MM.1S (cell line): ENCODE results near the gene WDFY2.

Experiments used
- DNase-seq: peaks from one replicate; pipeline ENCODE4 v3.0.0-alpha.2; 2015
- H2AFZ ChIP-seq: fragments of 300-600 bp; sonication (generic); 2 replicates; pipeline ENCODE4 v1.6.0; 2016; ENCODE audit warnings: antibody characterized with exemption, low read length
- H3F3A ChIP-seq: fragments of 300-600 bp; sonication (generic); 2 replicates; pipeline ENCODE4 v1.6.1; 2016; ENCODE audit warnings: mild to moderate bottlenecking, antibody characterized with exemption, low read length, moderate library complexity, mixed read lengths; ENCODE audit not compliant: insufficient read depth
- H3K27ac ChIP-seq: fragments of 300-600 bp; sonication (generic); 2 replicates; pipeline ENCODE4 v1.5.1; 2016; ENCODE audit warnings: mild to moderate bottlenecking, low read length
- H3K27me3 ChIP-seq: fragments of 300-600 bp; sonication (generic); replicated peaks from 2 replicates; pipeline ENCODE4 v1.6.0; 2016; ENCODE audit warnings: low read length; ENCODE audit not compliant: insufficient read depth
- H3K36me3 ChIP-seq: fragments of 300-600 bp; sonication (generic); replicated peaks from 2 replicates; pipeline ENCODE4 v1.6.1; 2016; ENCODE audit warnings: mild to moderate bottlenecking, low read length, mixed read lengths; ENCODE audit not compliant: insufficient read depth
- H3K4me1 ChIP-seq: fragments of 300-600 bp; sonication (generic); 2 replicates; pipeline ENCODE4 v1.6.1; 2016; ENCODE audit warnings: low read length, mixed read lengths
- H3K4me2 ChIP-seq: fragments of 300-600 bp; sonication (generic); 2 replicates; pipeline ENCODE4 v1.6.0; 2016; ENCODE audit warnings: low read depth, low read length
- H3K4me3 ChIP-seq: fragments of 300-600 bp; sonication (generic); 2 replicates; pipeline ENCODE4 v1.5.1; 2016; ENCODE audit warnings: low read length, mixed read lengths
- H3K79me2 ChIP-seq: fragments of 300-600 bp; sonication (generic); 2 replicates; pipeline ENCODE4 v1.6.1; 2016; ENCODE audit warnings: mixed run types, low read length, mixed read lengths
- H3K9ac ChIP-seq: fragments of 300-600 bp; sonication (generic); 2 replicates; pipeline ENCODE4 v1.6.1; 2016; ENCODE audit warnings: low read length, mixed read lengths
- H3K9me2 ChIP-seq: fragments of 300-600 bp; sonication (generic); replicated peaks from 2 replicates; pipeline ENCODE4 v1.6.1; 2016; ENCODE audit warnings: mild to moderate bottlenecking, low read length, mixed read lengths; ENCODE audit not compliant: insufficient read depth
- H3K9me3 ChIP-seq: fragments of 300-600 bp; sonication (generic); replicated peaks from 2 replicates; pipeline ENCODE4 v1.6.1; 2016; ENCODE audit warnings: mild to moderate bottlenecking, low read length, mixed read lengths; ENCODE audit not compliant: insufficient read depth
- H4K20me1 ChIP-seq: fragments of 300-600 bp; sonication (generic); 2 replicates; pipeline ENCODE4 v1.6.1; 2016; ENCODE audit warnings: mild to moderate bottlenecking, low read length, moderate library complexity, mixed read lengths; ENCODE audit not compliant: insufficient read depth
- EZH2 ChIP-seq: fragments of 300-600 bp; sonication (generic); optimal IDR thresholded peaks from 2 replicates; pipeline ENCODE3; 2017; ENCODE audit warnings: low read depth, mild to moderate bottlenecking, antibody characterized with exemption, low read length, mixed read lengths
- EZH2phosphoT487 ChIP-seq: fragments of 300-600 bp; sonication (generic); IDR thresholded peaks from 2 replicates; pipeline ENCODE4 v1.6.1; 2018; ENCODE audit warnings: antibody characterized with exemption, low read length
- TF ChIP-seq, protein P1 (sequence below): fragments of 300-600 bp; sonication (generic); IDR thresholded peaks from 2 replicates; pipeline ENCODE4 v1.5.1; 2016; ENCODE audit warnings: antibody characterized with exemption, low read length, mixed read lengths

WDFY2 gene

DNA sequence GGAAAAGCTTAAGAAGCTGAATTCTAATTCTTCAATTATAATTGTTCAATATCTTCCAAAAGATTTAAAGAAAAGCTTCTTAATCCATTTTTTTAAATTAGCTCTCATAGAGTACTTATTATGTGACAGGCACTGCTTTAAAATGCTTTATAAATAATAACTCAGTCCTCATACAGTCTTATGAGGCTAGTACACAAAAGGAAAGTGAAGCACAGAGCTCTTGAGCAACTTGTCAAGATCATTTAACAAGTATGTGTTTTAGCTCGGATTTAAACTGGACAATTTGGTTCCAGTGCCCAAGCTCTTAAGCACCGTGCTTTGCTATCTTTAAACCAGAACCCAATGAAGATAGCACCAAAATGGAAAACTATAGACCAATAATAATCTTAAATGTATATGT is 113.6 kb downstream of the WDFY2 start:
- H3K4me3 ChIP-seq: no peak overlapping the region
- H2AFZ ChIP-seq: no peak overlapping the region
- H3K4me2 ChIP-seq: no peak overlapping the region
- H3K9ac ChIP-seq: no peak overlapping the region
- no peaks in the 10 kb centered on the region for H3K4me1 ChIP-seq
- H3K36me3 ChIP-seq: no peaks in the 10 kb centered on the region
- no peaks in the 10 kb centered on the region for H3K9me2 ChIP-seq
- H3K9me3 ChIP-seq: no peaks in the 10 kb centered on the region
- H4K20me1 ChIP-seq: no peaks in the 10 kb centered on the region
- no peak for TF ChIP-seq EZH2phosphoT487
- TF ChIP-seq, protein P1, sequence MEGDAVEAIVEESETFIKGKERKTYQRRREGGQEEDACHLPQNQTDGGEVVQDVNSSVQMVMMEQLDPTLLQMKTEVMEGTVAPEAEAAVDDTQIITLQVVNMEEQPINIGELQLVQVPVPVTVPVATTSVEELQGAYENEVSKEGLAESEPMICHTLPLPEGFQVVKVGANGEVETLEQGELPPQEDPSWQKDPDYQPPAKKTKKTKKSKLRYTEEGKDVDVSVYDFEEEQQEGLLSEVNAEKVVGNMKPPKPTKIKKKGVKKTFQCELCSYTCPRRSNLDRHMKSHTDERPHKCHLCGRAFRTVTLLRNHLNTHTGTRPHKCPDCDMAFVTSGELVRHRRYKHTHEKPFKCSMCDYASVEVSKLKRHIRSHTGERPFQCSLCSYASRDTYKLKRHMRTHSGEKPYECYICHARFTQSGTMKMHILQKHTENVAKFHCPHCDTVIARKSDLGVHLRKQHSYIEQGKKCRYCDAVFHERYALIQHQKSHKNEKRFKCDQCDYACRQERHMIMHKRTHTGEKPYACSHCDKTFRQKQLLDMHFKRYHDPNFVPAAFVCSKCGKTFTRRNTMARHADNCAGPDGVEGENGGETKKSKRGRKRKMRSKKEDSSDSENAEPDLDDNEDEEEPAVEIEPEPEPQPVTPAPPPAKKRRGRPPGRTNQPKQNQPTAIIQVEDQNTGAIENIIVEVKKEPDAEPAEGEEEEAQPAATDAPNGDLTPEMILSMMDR: no peak
- no peaks in the 10 kb centered on the region for H3F3A ChIP-seq
- no peak for DNase-seq
- no peaks in the 10 kb centered on the region for H3K79me2 ChIP-seq
- no peaks in the 10 kb centered on the region for H3K27me3 ChIP-seq
- H3K27ac ChIP-seq: no peak overlapping the region

DNA sequence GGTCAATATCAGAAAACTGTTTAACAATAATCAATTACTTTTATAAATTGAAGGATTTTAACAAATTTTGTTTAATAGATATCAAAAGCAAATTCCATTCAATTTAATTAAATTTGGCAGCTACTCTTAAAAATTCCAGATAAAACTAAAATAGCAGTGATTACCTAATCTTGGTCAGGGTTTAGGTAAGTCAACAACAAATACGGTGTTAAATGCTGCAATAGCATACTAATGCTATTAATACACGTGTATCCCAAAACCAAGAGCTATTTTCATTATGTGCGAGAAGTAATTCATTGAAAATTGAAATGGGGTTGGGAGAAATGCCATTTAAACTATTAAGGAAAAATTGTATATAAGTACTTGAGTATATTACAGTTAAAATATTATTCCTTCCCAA is 114.1 kb downstream of the WDFY2 start:
- Histone ChIP-seq H3K9ac (no peak overlapping the region), H2AFZ (no peak overlapping the region), H3K36me3 (no peaks in the 10 kb centered on the region), H3K9me2 (no peaks in the 10 kb centered on the region), H3K9me3 (no peaks in the 10 kb centered on the region), H3K4me3 (no peak overlapping the region), H4K20me1 (no peaks in the 10 kb centered on the region), H3K4me1 (no peaks in the 10 kb centered on the region), H3K4me2 (no peak overlapping the region), H3K27me3 (no peaks in the 10 kb centered on the region), H3F3A (no peaks in the 10 kb centered on the region), H3K27ac (no peak overlapping the region), H3K79me2 (no peaks in the 10 kb centered on the region)
- no peak for DNase-seq
- TF ChIP-seq EZH2phosphoT487 (no peak), EZH2 (no peak)
- TF ChIP-seq, protein P1: no peak

DNA sequence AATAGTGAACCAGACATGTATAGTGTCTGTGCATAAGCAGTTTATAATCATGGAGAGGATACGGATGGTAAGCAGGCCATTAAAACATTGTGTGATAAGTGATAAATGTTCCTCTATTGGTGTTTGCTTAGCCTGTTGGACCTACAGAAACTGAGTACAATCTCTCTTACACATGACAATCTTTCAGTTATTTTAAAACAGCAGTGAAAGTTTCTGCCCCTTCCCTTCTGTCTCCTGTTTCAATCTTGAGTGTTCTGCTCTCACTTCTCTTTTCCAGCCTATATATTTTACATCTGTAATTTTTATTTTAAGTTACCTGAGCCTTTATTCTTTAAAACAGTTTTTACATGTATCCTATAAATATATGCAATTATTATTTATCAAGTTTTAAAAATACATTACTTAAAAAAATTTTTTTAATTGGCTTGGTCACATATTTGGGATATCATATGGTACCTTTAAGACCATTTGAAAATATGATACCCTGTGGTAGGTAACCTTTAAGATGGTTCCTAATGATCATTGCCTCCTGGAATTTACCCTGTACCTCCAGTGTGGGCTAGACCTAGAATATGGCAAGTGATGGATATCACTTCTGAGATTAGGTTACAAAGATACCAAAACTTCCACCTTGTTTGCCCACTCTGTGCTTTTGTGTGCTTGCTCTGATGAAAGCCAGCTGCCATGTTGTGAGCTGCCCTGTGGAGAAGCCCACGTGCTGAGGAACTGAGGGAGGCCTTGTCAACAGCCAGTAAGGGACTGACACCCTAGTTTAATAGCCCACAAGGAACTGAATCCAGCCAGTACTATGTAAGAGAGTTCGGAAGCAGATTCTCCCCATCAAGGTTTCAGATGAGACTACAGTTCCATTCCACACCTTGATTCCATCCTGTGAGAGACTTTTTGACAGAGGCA is 120.4 kb downstream of the WDFY2 start:
- no peak overlapping the region for H3K4me2 ChIP-seq
- no peaks in the 10 kb centered on the region for H3F3A ChIP-seq
- H3K9me3 ChIP-seq: no peaks in the 10 kb centered on the region
- H3K4me1 ChIP-seq: no peaks in the 10 kb centered on the region
- no peak for TF ChIP-seq EZH2
- no peak for TF ChIP-seq EZH2phosphoT487
- TF ChIP-seq, protein P1: no peak
- no peak overlapping the region for H3K4me3 ChIP-seq
- no peaks in the 10 kb centered on the region for H3K27me3 ChIP-seq
- no peaks in the 10 kb centered on the region for H3K36me3 ChIP-seq
- no peaks in the 10 kb centered on the region for H3K79me2 ChIP-seq
- H3K27ac ChIP-seq: no peak overlapping the region
- no peak overlapping the region for H2AFZ ChIP-seq
- H3K9me2 ChIP-seq: no peaks in the 10 kb centered on the region
- no peak overlapping the region for H3K9ac ChIP-seq
- no peaks in the 10 kb centered on the region for H4K20me1 ChIP-seq
- DNase-seq: no peak
